A549 (cell line): Measurements from ENCODE around the gene ZNF628. TPM values are rescaled to one million over a fixed set of nuclear protein-coding genes. Genes with fewer than 3 reads are reported as not detected.

ENCODE experiments used
- ATAC-seq, 2 experiments: fragments of 200-7000 bp in 1 of 2; fragments of >200 bp in 1 of 2; cut with Nextera tagmentation in 1 of 2; cut with Tn5 transposase in 1 of 2; 3 replicates each; pipeline versions ENCODE4 v1.8.0 to v1.9.1; 2018 to 2020; ENCODE audit warnings: mild to moderate bottlenecking in 1 of 2, moderate library complexity in 1 of 2
- CTCF ChIA-PET: fragments of 300-600 bp; sonication (Branson Sonifier 250); formaldehyde crosslinking; extraction: SDS; loops from one replicate; lab custom pipeline; 2021; ENCODE audit warnings: antibody characterized with exemption, inconsistent platforms; lab: Yijun Ruan, JAX
- POLR2A ChIA-PET: fragments of 350-600 bp; formaldehyde crosslinking; extraction: SDS; loops from one replicate; lab custom pipeline; 2021; ENCODE audit warnings: antibody characterized with exemption, inconsistent platforms; lab: Yijun Ruan, JAX
- DNase-seq, 2 experiments: peaks; one replicate each; pipeline versions ENCODE4 v3.0.0 to v3.0.0-alpha.2; 2011 to 2016; ENCODE audit warnings: low read depth in 1 of 2, low spot score in 1 of 2
- FAIRE-seq: peaks from 2 replicates; lab custom pipeline; 2011; peaks lifted over from hg19 to GRCh38; lab: Jason Lieb, UNC
- H3K27ac ChIP-seq, 2 experiments: fragments of >200 bp; sonication (Bioruptor Twin); formaldehyde crosslinking; 3 replicates each; pipeline ENCODE4 v1.5.1; 2016 to 2017
- H3K4me1 ChIP-seq: fragments of >200 bp; sonication (Bioruptor Twin); formaldehyde crosslinking; 3 replicates; pipeline ENCODE4 v1.6.1; 2016
- H3K4me2 ChIP-seq: fragments of >200 bp; sonication (Bioruptor Twin); formaldehyde crosslinking; 3 replicates; pipeline ENCODE4 v1.6.1; 2016
- H3K4me3 ChIP-seq: fragments of >200 bp; sonication (Bioruptor Twin); formaldehyde crosslinking; 3 replicates; pipeline ENCODE4 v1.5.1; 2016
- H3K9me3 ChIP-seq: fragments of >200 bp; sonication (Bioruptor Twin); formaldehyde crosslinking; 3 replicates; pipeline ENCODE4 v1.6.1; 2016
- CBX2 ChIP-seq: fragments of 200-600 bp; sonication (generic); IDR thresholded peaks from 2 replicates; pipeline ENCODE4 v1.6.1; 2016; ENCODE audit warnings: low read depth, mild to moderate bottlenecking, borderline replicate concordance
- CEBPB ChIP-seq, 2 experiments: fragments of >200 bp in 1 of 2; sonication (Bioruptor Twin) in 1 of 2; formaldehyde crosslinking in 1 of 2; IDR thresholded peaks; 2 replicates each; pipeline ENCODE4 v1.6.1; 2012 to 2016
- ESRRA ChIP-seq: fragments of 150-350 bp; IDR thresholded peaks from 2 replicates; pipeline ENCODE4 v1.6.1; 2014; ENCODE audit warnings: mild to moderate bottlenecking, low read length, borderline replicate concordance
- FOSB ChIP-seq: fragments of 250-450 bp; sonication (Bioruptor Pico); IDR thresholded peaks from 2 replicates; pipeline ENCODE4 v1.5.0; 2020; ENCODE audit warnings: mild to moderate bottlenecking, moderate library complexity
- GATA3 ChIP-seq: IDR thresholded peaks from 2 replicates; pipeline ENCODE4 v1.6.1; 2012; ENCODE audit warnings: borderline replicate concordance
- HDAC2 ChIP-seq: fragments of 200-600 bp; sonication (generic); IDR thresholded peaks from 2 replicates; pipeline ENCODE4 v1.6.1; 2016
- JUN ChIP-seq, 2 experiments: fragments of >200 bp; sonication (Bioruptor Twin); formaldehyde crosslinking; IDR thresholded peaks; 2 replicates in 1 of 2; 3 replicates in 1 of 2; pipeline ENCODE4 v1.6.1; 2016 to 2017
- PHF8 ChIP-seq: fragments of 200-600 bp; sonication (generic); IDR thresholded peaks from 2 replicates; pipeline ENCODE4 v1.6.1; 2016; ENCODE audit warnings: low read depth, mild to moderate bottlenecking, antibody characterized with exemption, moderate library complexity, borderline replicate concordance
- POLR2A ChIP-seq: IDR thresholded peaks from 2 replicates; pipeline ENCODE4 v1.6.1; 2012; ENCODE audit warnings: mild to moderate bottlenecking, low read length
- POLR2AphosphoS2 ChIP-seq: conservative IDR thresholded peaks from 2 replicates; pipeline ENCODE4 v1.6.1; 2012; ENCODE audit warnings: low read length, improper control_type of control experiment, inconsistent platforms
- RAD21 ChIP-seq, 2 experiments: fragments of >200 bp in 1 of 2; sonication (Bioruptor Twin) in 1 of 2; formaldehyde crosslinking in 1 of 2; IDR thresholded peaks in 1 of 2; conservative IDR thresholded peaks in 1 of 2; 2 replicates in 1 of 2; 3 replicates in 1 of 2; pipeline ENCODE4 v1.6.1; 2012 to 2018; ENCODE audit warnings: inconsistent platforms in 1 of 2
- RNF2 ChIP-seq: fragments of 200-600 bp; sonication (generic); IDR thresholded peaks from 2 replicates; pipeline ENCODE4 v1.6.1; 2016; ENCODE audit warnings: low read depth, mild to moderate bottlenecking, antibody characterized with exemption, moderate library complexity, borderline replicate concordance
- SREBF2 ChIP-seq: fragments of 450-650 bp; IDR thresholded peaks from 2 replicates; pipeline ENCODE4 v1.6.1; 2014; ENCODE audit warnings: mild to moderate bottlenecking, moderate library complexity
- ZFP36 ChIP-seq: fragments of 450-650 bp; IDR thresholded peaks from 2 replicates; pipeline ENCODE4 v1.6.1; 2014; ENCODE audit warnings: borderline replicate concordance; ENCODE audit not compliant: partially characterized antibody
- WGBS: methylation state at CpG from one replicate; pipeline ENCODE4 v1.1.6; 2017; ENCODE audit errors: missing lambda C conversion rate; 5-methylcytosine and 5-hydroxymethylcytosine counted together
- polyA plus RNA-seq, 4 experiments: library from polyadenylated mRNA; depleted of rRNA in 3 of 4; stranded (reverse); fragments of >200 nt; fragmentation: RNase III in 1 of 4; extraction: RNeasy Plus Mini Kit Qiagen cat#74134 plus additional on column Dnase treatment in 1 of 4; gene quantifications; 2 replicates in 3 of 4; 3 replicates in 1 of 4; pipeline ENCODE4 v1.2.3, GENCODE V29; 2011 to 2017
- TF ChIP-seq, protein P1 (sequence below): fragments of >200 bp; sonication (Bioruptor Twin); formaldehyde crosslinking; IDR thresholded peaks from 2 replicates; pipeline ENCODE4 v1.6.1; 2016
- TF ChIP-seq, protein P2 (sequence below): IDR thresholded peaks from 2 replicates; pipeline ENCODE4 v1.6.1; 2012
- TF ChIP-seq, protein P3 (sequence below): fragments of 150-350 bp; IDR thresholded peaks from 2 replicates; pipeline ENCODE4 v1.6.1; 2014; ENCODE audit warnings: low read depth, mild to moderate bottlenecking, low read length
- TF ChIP-seq, protein P4 (sequence below): fragments of >200 bp; sonication (Bioruptor Twin); formaldehyde crosslinking; IDR thresholded peaks from 3 replicates; pipeline ENCODE4 v1.6.1; 2016
- TF ChIP-seq, protein P5 (sequence below): fragments of 200-600 bp; sonication (generic); IDR thresholded peaks from 2 replicates; pipeline ENCODE4 v1.6.1; 2016; ENCODE audit warnings: antibody characterized with exemption, mild to moderate bottlenecking, moderate library complexity
- TF ChIP-seq, protein P6 (sequence below): IDR thresholded peaks from 2 replicates; pipeline ENCODE4 v1.6.1; 2012
- TF ChIP-seq, protein P7 (sequence below): IDR thresholded peaks from 2 replicates; pipeline ENCODE4 v1.6.1; 2012; ENCODE audit warnings: low read depth, borderline replicate concordance

The ZNF628 gene
- polyA plus RNA-seq, 2 of the 4 experiments (the other 2 are of a cell fraction) = 0.32 to 5.7 TPM

DNA sequence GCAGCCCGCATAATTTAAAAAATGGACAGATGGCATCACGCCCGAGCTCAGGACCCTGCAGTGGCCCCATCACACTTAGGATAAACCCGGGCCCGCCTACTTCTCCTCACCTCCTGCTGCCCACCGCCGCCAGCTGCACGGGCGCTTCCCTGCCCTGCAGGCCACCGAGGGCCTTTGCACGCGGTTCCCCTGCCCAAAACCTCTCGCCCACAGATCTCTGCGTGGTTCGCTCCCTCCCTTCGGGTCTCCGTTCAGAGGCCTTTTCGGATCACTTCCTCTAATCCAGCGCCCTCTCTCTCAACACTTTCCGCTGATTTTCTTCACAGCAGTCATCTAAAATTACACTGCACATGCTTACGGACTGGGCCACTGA lies 35.1 kb upstream of the ZNF628 start:
- POLR2A ChIA-PET = interaction anchor here (1.2 kb wide), 1 partner anchor 35 kb away, joined by 4 read pairs; no protein-coding TSS in a partner anchor
- Histone ChIP-seq H3K4me3 (no peak overlapping the region), H3K27ac (no peak overlapping the region), H3K4me2 (no peak overlapping the region), H3K4me1 (peaks cover 21% of the 10 kb centered on the region), H3K9me3 (no peaks in the 10 kb centered on the region)
- no peak for ATAC-seq
- no peak for FAIRE-seq
- no peak for DNase-seq
- TF ChIP-seq ESRRA = no peak
- CTCF ChIA-PET = interaction anchor here (0.6 to 2.6 kb wide), 4 partner anchors 12 to 300 kb away, joined by 4 to 11 read pairs (median 6); no protein-coding TSS in a partner anchor
- WGBS = 63% methylated on average over 21 of the region's 21 CpGs

DNA sequence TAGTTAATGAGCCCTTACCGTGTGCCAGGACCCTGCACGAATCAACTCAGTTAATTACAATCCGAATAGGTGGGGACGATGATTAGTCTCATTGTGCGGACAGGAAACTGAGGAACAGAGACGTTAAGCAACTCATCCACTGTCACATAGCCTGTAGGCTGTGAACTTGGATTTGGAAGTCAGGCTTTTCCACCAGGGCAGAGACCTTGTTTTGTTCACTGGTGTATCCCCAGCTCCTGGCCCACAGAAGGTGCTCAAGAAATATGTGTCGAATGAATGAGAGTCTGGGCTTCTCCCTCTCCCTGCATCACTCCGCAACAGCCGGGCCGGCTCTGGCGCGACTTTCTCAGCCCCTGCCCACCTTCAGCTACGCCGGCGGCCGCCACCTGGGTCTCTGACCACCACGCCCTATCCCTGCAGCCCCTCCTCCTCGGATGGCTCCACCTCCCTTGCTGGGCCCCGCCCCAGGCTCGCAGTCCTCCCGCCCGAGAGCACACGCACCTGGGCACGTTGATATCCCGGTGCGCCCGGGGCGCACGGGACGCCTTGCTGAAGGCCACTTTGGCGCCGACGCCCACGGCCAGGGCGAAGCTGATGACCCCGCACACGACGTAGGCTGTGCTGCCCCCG lies 34.6 kb upstream of the ZNF628 start:
- no peak for FAIRE-seq
- peak overlapping the region; percentile 35; the same call in 2 of the 3 replicates for H3K4me3 ChIP-seq
- POLR2A ChIA-PET = interaction anchor here (0.6 to 1.2 kb wide), 3 partner anchors 34 to 35 kb away, joined by 3 to 6 read pairs (median 4); no protein-coding TSS in a partner anchor
- H3K9me3 ChIP-seq = no peaks in the 10 kb centered on the region
- TF ChIP-seq, protein P1, sequence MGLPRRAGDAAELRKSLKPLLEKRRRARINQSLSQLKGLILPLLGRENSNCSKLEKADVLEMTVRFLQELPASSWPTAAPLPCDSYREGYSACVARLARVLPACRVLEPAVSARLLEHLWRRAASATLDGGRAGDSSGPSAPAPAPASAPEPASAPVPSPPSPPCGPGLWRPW = no peak
- TF ChIP-seq GATA3 (no peak), SREBF2 (no peak), RAD21 (conservative IDR thresholded peaks at IDR 0.05 in 1 of 2, IDR thresholded peaks at IDR 0.05 in 1 of 2) (no peak), ZFP36 (no peak), CEBPB (IDR thresholded peaks at IDR 0.05) (no peak), JUN (IDR thresholded peaks at IDR 0.05) (no peak), FOSB (CRISPR knock-in tag) (no peak), RNF2 (no peak), PHF8 (no peak), POLR2A (no peak), CBX2 (no peak), POLR2AphosphoS2 (no peak), HDAC2 (no peak)
- TF ChIP-seq, protein P2, sequence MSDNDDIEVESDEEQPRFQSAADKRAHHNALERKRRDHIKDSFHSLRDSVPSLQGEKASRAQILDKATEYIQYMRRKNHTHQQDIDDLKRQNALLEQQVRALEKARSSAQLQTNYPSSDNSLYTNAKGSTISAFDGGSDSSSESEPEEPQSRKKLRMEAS = no peak
- TF ChIP-seq, protein P3, sequence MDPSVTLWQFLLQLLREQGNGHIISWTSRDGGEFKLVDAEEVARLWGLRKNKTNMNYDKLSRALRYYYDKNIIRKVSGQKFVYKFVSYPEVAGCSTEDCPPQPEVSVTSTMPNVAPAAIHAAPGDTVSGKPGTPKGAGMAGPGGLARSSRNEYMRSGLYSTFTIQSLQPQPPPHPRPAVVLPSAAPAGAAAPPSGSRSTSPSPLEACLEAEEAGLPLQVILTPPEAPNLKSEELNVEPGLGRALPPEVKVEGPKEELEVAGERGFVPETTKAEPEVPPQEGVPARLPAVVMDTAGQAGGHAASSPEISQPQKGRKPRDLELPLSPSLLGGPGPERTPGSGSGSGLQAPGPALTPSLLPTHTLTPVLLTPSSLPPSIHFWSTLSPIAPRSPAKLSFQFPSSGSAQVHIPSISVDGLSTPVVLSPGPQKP = no peak
- TF ChIP-seq, protein P4, sequence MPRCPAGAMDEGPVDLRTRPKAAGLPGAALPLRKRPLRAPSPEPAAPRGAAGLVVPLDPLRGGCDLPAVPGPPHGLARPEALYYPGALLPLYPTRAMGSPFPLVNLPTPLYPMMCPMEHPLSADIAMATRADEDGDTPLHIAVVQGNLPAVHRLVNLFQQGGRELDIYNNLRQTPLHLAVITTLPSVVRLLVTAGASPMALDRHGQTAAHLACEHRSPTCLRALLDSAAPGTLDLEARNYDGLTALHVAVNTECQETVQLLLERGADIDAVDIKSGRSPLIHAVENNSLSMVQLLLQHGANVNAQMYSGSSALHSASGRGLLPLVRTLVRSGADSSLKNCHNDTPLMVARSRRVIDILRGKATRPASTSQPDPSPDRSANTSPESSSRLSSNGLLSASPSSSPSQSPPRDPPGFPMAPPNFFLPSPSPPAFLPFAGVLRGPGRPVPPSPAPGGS = no peak
- TF ChIP-seq, protein P5, sequence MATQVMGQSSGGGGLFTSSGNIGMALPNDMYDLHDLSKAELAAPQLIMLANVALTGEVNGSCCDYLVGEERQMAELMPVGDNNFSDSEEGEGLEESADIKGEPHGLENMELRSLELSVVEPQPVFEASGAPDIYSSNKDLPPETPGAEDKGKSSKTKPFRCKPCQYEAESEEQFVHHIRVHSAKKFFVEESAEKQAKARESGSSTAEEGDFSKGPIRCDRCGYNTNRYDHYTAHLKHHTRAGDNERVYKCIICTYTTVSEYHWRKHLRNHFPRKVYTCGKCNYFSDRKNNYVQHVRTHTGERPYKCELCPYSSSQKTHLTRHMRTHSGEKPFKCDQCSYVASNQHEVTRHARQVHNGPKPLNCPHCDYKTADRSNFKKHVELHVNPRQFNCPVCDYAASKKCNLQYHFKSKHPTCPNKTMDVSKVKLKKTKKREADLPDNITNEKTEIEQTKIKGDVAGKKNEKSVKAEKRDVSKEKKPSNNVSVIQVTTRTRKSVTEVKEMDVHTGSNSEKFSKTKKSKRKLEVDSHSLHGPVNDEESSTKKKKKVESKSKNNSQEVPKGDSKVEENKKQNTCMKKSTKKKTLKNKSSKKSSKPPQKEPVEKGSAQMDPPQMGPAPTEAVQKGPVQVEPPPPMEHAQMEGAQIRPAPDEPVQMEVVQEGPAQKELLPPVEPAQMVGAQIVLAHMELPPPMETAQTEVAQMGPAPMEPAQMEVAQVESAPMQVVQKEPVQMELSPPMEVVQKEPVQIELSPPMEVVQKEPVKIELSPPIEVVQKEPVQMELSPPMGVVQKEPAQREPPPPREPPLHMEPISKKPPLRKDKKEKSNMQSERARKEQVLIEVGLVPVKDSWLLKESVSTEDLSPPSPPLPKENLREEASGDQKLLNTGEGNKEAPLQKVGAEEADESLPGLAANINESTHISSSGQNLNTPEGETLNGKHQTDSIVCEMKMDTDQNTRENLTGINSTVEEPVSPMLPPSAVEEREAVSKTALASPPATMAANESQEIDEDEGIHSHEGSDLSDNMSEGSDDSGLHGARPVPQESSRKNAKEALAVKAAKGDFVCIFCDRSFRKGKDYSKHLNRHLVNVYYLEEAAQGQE = no peak
- TF ChIP-seq, protein P6, sequence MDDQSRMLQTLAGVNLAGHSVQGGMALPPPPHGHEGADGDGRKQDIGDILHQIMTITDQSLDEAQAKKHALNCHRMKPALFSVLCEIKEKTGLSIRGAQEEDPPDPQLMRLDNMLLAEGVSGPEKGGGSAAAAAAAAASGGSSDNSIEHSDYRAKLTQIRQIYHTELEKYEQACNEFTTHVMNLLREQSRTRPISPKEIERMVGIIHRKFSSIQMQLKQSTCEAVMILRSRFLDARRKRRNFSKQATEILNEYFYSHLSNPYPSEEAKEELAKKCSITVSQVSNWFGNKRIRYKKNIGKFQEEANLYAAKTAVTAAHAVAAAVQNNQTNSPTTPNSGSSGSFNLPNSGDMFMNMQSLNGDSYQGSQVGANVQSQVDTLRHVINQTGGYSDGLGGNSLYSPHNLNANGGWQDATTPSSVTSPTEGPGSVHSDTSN = no peak
- TF ChIP-seq, protein P7, sequence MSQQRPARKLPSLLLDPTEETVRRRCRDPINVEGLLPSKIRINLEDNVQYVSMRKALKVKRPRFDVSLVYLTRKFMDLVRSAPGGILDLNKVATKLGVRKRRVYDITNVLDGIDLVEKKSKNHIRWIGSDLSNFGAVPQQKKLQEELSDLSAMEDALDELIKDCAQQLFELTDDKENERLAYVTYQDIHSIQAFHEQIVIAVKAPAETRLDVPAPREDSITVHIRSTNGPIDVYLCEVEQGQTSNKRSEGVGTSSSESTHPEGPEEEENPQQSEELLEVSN = no peak
- 23% methylated on average over 32 of the region's 39 CpGs for WGBS
- H3K27ac ChIP-seq = no peak overlapping the region
- ATAC-seq = no peak
- no peak for DNase-seq
- peaks cover 21% of the 10 kb centered on the region for H3K4me1 ChIP-seq
- CTCF ChIA-PET = interaction anchor here (1.1 to 2.6 kb wide), 5 partner anchors 12 to 301 kb away, joined by 3 to 11 read pairs (median 4); no protein-coding TSS in a partner anchor
- peak overlapping the region; percentile 89 for H3K4me2 ChIP-seq
